Measurements from ENCODE around the gene OR13C5.

OR13C5 gene

DNA sequence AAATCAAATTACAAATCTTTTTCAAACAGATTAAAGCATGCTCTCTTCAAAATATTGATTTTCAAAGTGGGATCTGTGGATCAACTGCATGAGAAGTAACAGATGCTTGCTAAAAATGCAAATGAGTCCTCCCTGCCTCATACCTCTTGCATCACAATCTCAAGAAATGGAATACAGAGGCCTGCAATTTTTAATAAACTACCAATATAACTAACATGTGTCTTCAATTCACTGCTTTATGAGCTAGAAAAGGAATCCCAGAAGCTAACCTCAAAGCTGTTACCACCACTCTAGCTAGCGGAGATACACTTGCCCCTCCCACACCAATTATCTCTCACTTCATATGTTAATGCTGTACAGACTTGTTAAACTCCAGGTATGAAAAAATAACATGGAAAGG lies 9.6 kb downstream of the OR13C5 start:
- Histone ChIP-seq H3K4me1 (ENCODE audit: insufficient read depth, poor library complexity, severe bottlenecking) (no peaks in the 10 kb centered on the region), H3K27ac (ENCODE audit: poor library complexity, severe bottlenecking) (no peak overlapping the region), H3K27me3 (ENCODE audit: insufficient read depth, poor library complexity, severe bottlenecking) (no peaks in the 10 kb centered on the region), H3K4me3 (ENCODE audit: severe bottlenecking) (no peak overlapping the region), H3K9me3 (ENCODE audit: severe bottlenecking) (no peaks in the 10 kb centered on the region), H3K36me3 (ENCODE audit: low read depth) (no peaks in the 10 kb centered on the region)
- TF ChIP-seq, protein P1, sequence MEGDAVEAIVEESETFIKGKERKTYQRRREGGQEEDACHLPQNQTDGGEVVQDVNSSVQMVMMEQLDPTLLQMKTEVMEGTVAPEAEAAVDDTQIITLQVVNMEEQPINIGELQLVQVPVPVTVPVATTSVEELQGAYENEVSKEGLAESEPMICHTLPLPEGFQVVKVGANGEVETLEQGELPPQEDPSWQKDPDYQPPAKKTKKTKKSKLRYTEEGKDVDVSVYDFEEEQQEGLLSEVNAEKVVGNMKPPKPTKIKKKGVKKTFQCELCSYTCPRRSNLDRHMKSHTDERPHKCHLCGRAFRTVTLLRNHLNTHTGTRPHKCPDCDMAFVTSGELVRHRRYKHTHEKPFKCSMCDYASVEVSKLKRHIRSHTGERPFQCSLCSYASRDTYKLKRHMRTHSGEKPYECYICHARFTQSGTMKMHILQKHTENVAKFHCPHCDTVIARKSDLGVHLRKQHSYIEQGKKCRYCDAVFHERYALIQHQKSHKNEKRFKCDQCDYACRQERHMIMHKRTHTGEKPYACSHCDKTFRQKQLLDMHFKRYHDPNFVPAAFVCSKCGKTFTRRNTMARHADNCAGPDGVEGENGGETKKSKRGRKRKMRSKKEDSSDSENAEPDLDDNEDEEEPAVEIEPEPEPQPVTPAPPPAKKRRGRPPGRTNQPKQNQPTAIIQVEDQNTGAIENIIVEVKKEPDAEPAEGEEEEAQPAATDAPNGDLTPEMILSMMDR (IDR thresholded peaks at IDR 0.05; ENCODE audit: poor library complexity, severe bottlenecking) = no peak
- DNase-seq (ENCODE audit: low spot score) (no peak), ATAC-seq (ENCODE audit: low read depth) (no peak)

DNA sequence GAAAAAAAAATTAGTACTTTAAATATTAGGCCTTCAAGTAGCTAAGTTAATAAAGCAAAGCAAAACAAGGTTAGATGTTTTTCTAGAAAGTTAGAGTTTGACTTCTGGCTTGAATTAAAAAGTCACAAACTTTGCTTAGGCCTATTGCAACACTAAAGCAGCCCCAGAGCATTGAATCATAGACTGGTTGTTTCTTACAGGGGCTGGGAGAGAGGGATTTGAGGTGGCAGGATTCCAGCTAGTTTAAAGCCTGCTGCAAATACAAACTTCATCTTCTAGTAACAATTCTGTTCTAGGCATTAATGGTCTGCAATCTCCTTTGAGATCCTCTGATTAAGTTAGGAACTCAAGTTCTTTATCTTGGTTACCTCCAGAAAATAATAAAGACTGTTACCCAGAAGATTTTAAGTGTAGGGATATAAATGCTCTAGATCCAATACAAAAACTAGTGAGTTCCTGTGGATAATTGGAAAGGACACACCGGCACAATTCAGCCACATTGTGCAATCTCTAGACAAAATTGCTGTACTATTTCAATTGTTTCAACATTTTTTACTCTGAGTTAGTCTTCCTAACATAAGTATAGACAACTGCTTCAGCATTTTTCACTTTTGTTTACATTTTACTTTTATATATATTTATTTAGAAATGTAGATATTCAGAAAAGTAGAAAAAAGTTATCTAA lies 12.6 kb downstream of the OR13C5 start:
- Histone ChIP-seq H3K9me3 (ENCODE audit: severe bottlenecking) (no peaks in the 10 kb centered on the region), H3K27ac (ENCODE audit: poor library complexity, severe bottlenecking) (no peak overlapping the region), H3K4me1 (ENCODE audit: insufficient read depth, poor library complexity, severe bottlenecking) (no peaks in the 10 kb centered on the region), H3K4me3 (ENCODE audit: severe bottlenecking) (no peak overlapping the region), H3K36me3 (ENCODE audit: low read depth) (no peaks in the 10 kb centered on the region), H3K27me3 (ENCODE audit: insufficient read depth, poor library complexity, severe bottlenecking) (no peaks in the 10 kb centered on the region)
- ATAC-seq (ENCODE audit: low read depth) (no peak), DNase-seq (ENCODE audit: low spot score) (no peak)
- TF ChIP-seq, protein P1 (IDR thresholded peaks at IDR 0.05; ENCODE audit: poor library complexity, severe bottlenecking) = no peak

DNA sequence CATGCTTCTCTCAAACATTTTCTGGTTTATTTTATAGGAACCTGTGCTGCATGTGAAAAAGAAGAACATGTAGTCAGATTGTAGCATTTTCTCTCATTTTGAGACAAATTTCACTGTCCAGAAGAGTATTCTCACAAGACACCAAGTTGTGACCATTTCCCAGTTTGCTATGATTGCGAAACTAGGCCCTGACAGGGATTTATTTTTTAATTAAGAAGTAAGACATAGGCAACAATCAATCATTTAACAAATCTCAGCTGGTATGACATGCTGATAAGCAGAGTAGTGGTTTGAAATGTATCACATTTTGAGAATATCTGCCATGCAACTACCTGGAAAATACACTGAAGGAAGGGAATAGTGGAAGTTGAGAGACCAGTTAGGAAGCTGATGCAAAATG lies 18.7 kb downstream of the OR13C5 start:
- Histone ChIP-seq H3K9me3 (ENCODE audit: severe bottlenecking) (no peaks in the 10 kb centered on the region), H3K4me1 (ENCODE audit: insufficient read depth, poor library complexity, severe bottlenecking) (no peaks in the 10 kb centered on the region), H3K27me3 (ENCODE audit: insufficient read depth, poor library complexity, severe bottlenecking) (no peaks in the 10 kb centered on the region), H3K27ac (ENCODE audit: poor library complexity, severe bottlenecking) (no peak overlapping the region), H3K4me3 (ENCODE audit: severe bottlenecking) (no peak overlapping the region), H3K36me3 (ENCODE audit: low read depth) (no peaks in the 10 kb centered on the region)
- TF ChIP-seq, protein P1 (IDR thresholded peaks at IDR 0.05; ENCODE audit: poor library complexity, severe bottlenecking) = no peak
- DNase-seq (ENCODE audit: low spot score) = no peak
- ATAC-seq (ENCODE audit: low read depth) = no peak

DNA sequence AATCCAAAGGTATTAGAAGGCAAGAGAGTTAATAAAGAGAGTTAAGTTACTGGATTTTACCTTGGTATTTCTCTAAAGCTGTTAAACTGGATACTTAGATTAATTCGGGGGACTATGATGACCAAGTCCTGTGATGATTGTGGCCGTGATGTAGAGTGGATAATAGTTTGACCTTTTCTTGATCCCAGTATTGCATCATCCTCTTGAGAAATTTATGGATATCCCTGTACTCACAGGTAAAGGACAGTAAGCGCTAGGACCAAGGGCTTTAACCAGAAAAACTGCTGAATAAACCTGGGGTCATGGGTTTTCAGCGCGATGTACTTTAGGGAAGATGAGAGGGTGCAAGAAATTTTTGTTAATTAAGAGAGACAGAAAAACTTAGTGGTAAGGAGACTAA lies 21.9 kb downstream of the OR13C5 start:
- TF ChIP-seq, protein P1 (IDR thresholded peaks at IDR 0.05; ENCODE audit: poor library complexity, severe bottlenecking) = no peak
- Histone ChIP-seq H3K27me3 (ENCODE audit: insufficient read depth, poor library complexity, severe bottlenecking) (no peaks in the 10 kb centered on the region), H3K9me3 (ENCODE audit: severe bottlenecking) (no peaks in the 10 kb centered on the region), H3K4me1 (ENCODE audit: insufficient read depth, poor library complexity, severe bottlenecking) (no peaks in the 10 kb centered on the region), H3K36me3 (ENCODE audit: low read depth) (no peaks in the 10 kb centered on the region), H3K27ac (ENCODE audit: poor library complexity, severe bottlenecking) (no peak overlapping the region), H3K4me3 (ENCODE audit: severe bottlenecking) (no peak overlapping the region)
- no peak for ATAC-seq (ENCODE audit: low read depth)
- DNase-seq (ENCODE audit: low spot score) = no peak

DNA sequence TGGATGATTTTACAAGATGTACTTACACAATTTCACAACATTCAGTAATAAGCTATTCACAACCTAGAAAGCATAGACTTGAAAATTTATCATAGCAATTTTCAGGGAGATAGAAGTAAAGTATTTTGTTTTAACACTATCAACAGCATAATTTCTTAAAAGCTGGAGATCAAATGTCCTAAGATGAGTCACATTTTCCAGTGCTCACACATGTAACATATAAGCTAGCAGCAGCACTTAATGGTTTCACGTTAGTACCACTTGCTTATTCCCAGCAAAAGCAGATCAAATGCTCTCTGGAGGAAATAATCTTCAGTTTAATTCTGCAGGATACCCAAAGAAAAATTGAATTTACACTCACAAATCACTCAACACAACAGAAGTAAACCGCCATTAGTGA lies 23.8 kb downstream of the OR13C5 start:
- Histone ChIP-seq H3K9me3 (ENCODE audit: severe bottlenecking) (no peaks in the 10 kb centered on the region), H3K4me3 (ENCODE audit: severe bottlenecking) (no peak overlapping the region), H3K27me3 (ENCODE audit: insufficient read depth, poor library complexity, severe bottlenecking) (no peaks in the 10 kb centered on the region), H3K4me1 (ENCODE audit: insufficient read depth, poor library complexity, severe bottlenecking) (no peaks in the 10 kb centered on the region), H3K27ac (ENCODE audit: poor library complexity, severe bottlenecking) (no peak overlapping the region), H3K36me3 (ENCODE audit: low read depth) (no peaks in the 10 kb centered on the region)
- TF ChIP-seq, protein P1 (IDR thresholded peaks at IDR 0.05; ENCODE audit: poor library complexity, severe bottlenecking) = no peak
- ATAC-seq (ENCODE audit: low read depth) (no peak), DNase-seq (ENCODE audit: low spot score) (no peak)
